GM21786 (cell line): ENCODE results near the gene AFM.

ENCODE experiments used
- ATAC-seq: cut with Tn5 transposase; IDR thresholded peaks from one replicate; pipeline ENCODE4 v1.9.1; 2021; ENCODE audit not compliant: unreplicated experiment

The AFM gene

DNA sequence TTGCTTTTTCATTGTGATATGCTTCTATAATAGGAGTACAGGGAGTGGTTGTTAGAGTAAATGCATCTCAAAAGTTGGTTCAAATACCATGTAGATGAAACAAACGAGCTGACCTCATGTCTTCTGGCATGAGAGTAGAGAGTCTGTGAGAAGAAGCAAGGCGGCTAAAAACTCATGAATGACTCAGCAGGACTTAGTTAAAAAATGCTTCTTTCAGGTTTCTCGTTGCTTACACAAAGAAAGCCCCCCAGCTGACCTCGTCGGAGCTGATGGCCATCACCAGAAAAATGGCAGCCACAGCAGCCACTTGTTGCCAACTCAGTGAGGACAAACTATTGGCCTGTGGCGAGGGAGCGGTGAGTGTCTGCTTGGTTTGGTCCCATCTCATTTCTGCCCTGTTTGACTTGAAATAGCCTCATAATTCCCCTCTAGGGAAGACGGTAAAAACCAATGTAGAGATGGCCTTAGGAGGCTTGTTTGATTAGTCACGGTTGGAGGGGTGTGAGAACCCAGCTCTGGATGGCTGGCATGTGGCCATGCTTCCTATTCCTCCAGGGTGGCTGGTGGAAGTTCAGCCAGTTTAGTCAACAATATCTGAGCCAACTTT lies 31.0 kb upstream of the AFM start:
- ATAC-seq: no peak

DNA sequence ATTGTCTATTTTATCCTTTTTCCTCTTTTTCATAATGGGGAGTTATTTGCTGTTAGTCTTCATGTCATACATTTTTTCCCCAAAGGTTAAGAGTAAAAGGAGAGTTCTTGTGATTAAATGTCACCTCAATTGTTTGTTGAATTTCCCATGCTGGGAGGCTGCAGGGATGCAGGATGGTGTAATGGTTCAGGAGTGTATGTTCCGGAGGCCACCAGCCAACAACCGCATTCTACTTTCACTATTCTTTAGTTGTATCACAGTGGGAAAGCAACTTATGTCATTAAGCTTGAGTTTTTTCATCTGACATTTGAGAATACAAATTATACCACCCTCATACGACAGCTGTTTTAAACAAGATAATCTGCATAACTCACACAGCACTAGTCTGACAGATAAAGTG lies 30.1 kb upstream of the AFM start:
- no peak for ATAC-seq

GRCh38 chr4:73451981-73452747 lies 29.4 kb upstream of the AFM start:
- ATAC-seq: no peak

GRCh38 chr4:73452953-73453700 lies 28.4 kb upstream of the AFM start:
- no peak for ATAC-seq

DNA sequence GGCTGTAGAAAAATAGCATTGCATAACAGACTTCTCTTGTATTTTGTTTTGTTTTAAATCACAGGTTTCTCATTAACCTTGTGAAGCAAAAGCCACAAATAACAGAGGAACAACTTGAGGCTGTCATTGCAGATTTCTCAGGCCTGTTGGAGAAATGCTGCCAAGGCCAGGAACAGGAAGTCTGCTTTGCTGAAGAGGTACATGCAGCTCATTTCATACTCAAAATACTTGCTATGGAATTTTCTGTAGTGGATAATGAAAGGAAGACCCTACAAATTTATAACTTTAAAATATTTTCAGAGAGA lies 27.9 kb upstream of the AFM start:
- no peak for ATAC-seq

DNA sequence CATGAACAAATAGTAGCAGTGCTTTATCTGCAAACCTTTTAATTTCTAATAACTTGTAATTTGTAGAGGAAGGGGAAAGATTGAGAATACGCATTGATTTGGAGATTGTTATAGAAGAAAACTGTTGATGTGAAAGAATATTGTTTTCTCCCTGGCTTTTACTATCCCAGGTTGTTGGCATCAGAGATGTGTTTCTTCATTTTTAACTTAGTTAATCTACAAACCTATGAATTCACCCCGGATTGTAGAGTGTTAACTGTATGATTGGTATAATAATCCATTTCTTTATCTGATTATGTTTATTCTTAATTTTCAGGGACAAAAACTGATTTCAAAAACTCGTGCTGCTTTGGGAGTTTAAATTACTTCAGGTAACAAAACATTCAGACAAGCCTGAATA lies 26.6 kb upstream of the AFM start:
- ATAC-seq: no peak

- ATAC-seq: no peak
These were observed 25.1 kb upstream of the AFM start for GRCh38 chr4:73456177-73457022.

DNA sequence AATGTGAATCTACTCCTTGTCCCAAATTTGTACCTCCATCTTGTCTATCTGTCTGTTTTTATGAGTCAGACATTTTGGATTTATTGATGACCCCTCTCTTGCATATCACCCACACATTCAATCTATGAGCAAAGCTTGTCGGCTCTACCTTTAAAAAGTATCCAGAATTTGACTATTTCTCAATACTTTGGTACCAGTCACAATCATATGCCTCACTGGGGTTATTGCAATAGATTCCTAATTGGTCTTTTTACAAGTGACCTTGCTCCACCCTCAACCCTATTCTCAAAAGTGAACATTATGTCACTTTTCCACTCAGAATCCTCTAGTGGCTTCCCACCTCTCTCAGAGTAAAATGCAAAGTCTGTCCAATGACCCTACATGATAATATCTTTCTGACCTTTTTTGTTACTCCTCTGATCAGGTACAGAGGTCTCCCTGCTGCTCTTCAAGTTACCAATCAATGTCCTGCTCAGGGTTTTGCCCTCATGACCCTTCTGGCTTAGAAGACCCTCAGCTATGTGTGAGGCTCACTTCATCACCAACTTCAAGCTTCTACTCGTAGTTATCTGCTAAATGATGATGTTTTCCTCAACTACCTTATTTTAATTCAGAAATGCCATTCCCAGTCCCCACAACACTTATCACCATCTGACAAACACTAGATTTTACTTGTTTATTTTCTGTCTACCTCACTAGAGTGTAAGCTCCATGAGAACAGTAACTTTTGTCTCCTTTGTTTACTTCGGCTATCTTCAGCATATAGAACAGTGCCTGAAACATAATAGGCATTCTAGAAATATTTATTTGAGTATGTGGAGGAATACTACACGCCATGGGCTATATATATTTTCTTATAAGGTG lies 23.1 kb upstream of the AFM start:
- no peak for ATAC-seq

DNA sequence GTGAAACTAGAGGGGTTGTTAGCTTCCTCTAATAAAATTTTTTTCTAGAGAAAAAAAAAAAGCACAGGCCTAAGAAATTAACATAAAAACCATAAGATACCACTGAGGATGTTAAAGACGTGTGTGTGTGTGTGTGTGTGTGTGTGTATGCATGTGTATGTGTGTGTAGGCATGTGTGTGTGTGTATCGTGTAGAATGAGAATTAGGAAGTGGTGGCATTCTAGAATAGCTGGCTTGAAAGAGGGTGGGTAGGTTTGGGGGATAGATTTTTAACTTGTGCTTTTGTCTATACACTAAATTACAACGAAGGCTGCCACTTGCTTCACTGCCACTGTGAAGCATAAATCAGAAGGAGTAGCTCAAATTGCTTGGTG lies 22.5 kb upstream of the AFM start:
- no peak for ATAC-seq

DNA sequence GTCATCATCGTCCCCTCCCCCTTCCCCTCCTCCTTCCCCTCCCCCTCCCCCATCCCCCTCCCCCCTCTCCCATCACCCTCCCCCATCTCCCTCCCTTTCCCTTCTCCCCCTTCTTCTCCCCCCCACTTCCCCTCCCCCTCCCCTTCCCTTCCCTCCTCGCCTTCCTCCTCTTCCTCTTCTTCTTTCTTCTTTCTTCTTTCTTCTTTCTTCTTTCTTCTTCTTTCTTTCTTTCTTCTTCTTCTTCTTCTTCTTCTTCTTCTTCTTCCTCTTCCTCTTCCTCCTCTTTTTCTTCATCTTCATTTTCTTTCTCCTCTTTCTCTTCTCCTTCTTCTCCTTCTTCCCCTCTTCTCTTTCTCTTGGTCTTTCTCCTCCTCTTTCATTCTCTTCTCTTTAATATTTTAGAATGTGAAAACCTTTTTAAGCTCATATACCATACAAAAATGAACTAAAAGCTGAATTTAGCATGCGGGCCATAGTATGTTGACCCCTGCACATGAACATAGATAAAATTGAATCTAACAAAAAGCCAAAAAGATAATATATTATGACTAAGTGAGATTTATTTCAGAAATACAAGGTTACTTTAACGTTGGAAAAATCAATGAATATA lies 20.5 kb upstream of the AFM start:
- no peak for ATAC-seq

DNA sequence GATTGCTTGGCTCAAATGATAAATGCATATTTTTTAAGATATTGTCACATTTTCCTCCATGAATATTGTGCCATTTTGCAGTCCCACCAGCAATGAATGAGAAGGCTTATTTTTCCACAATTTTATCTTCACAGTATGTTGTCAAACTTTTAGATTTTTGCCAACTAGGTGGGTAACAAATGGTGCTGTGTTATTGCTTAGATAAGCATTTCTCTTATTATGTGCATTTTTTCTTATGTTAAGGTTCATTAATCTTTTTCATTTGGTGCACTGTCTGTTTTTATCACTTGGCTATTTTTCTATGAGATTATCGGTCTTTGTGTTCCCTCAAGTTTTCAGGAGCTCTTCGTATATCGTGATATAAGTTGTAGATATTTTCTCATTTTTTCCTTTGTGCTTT lies 13.4 kb upstream of the AFM start:
- no peak for ATAC-seq

DNA sequence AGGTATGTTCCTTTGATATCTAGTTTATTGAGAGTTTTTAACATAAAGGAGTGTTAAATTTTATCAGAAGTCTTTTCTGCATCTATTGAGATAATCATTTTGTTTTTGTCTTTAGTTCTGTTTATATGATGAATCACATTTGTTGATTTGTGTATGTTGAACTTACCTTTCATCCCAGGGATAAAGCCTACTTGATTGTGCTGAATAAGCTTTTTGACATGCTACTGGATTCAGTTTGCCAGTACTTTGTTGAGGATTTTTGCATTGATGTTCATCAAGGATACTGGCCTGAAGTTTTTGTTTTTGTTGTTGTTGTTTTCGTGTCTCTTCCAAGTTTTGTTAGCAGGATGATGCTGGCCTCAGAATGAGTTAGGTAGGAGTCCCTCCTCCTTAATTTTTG lies 10.8 kb upstream of the AFM start:
- ATAC-seq: no peak

- ATAC-seq: no peak
These were observed 4.4 kb upstream of the AFM start for GRCh38 chr4:73477176-73477575.

DNA sequence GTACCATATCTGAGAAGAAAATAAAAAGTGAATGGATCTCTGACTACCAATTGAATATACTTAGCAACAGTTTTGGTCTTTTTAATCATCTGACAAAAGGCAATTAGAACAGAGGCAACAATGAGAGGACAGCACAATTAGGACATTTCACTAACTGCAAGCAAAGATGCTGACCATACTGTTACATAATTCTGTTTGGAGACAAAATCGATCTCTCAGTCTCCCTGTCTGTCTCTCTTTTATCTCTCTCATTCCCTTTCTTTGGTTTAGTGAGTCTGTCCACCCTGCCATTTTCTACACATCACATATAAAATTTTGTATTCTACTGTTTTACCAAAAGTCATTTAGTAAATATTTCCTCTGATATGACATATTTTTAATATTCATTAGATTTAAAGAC lies 2.2 kb upstream of the AFM start:
- ATAC-seq: no peak

DNA sequence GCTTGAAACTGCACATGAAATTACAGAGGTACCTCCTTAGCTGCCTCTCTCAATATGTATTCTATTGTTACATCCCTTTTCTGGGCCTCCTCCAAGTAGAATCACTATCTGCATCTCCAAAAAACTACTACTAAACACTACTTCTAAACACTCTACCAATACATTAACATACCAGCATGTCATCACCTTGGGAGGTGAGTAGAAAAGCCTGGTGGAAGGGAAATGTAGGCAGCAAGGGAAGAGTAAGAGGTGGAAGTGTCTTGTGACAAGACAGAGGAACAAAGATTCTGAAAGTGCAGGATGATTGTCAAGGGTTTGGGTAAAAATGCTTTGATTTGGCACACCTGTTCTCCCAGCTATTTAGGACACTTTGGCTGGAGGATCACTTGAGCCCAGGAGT lies 3.5 kb downstream of the AFM start:
- ATAC-seq: no peak

- no peak for ATAC-seq
These were observed 4.1 kb downstream of the AFM start for GRCh38 chr4:73485596-73485995.

DNA sequence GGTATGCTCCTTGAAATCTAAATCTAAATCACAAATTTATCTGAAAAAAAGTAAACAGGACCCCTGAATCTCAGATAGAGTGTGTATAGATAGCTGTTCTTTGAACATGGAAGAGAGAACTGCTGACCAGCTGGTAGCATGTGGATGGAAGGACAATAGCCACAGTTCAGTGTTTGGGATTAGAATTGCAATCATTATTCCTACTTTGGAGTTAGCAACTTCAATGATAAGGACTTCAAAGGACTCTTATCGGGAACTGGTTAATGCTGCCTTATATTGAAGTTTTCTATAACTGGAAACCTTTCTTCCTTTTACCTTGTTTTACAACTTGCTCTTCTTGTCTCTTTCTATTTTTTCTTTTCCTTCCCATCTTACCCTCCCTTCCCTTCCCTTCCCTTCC lies 5.0 kb downstream of the AFM start:
- ATAC-seq: no peak

- no peak for ATAC-seq
These were observed 5.7 kb downstream of the AFM start for GRCh38 chr4:73487233-73487632.

DNA sequence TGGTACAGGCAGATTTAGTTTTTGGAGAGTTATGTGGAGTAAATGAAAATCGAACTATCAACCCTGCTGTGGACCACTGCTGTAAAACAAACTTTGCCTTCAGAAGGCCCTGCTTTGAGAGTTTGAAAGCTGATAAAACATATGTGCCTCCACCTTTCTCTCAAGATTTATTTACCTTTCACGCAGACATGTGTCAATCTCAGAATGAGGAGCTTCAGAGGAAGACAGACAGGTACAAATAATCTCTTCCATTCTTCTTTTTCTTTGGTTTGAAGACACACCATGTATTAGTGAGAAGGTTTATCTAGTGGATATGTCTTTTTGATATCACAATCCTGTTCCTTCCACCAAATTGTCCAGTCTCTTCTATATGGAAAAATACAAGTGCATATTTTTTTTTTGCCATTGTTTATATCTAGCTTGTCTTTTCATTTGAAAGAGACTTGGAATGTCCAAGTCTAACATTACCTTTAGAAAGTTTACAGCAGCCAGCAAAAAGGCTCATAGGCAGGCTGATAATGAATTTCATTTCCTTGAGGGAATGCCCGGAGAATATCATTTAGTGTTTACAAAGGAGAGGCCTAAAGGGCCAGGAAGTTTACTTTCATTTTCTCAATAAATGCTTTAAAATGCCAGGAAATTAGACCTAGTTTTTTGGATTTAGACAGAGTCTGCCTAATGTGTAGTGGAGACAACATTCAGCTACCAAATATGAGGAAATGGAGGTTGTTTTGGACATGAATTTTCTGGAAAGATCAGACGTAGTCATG lies 18.6 kb downstream of the AFM start:
- ATAC-seq: no peak
